ENCODE results near the gene EXOC4. TPM values are rescaled to one million over a fixed set of nuclear protein-coding genes. Genes with fewer than 3 reads are reported as not detected.

The EXOC4 gene
- total and polyA plus RNA-seq, 2 of the 13 experiments (the other 11 are each of a cell fraction or from before 2014, with no cell fraction given), result 22.5 to 39.0 TPM

DNA sequence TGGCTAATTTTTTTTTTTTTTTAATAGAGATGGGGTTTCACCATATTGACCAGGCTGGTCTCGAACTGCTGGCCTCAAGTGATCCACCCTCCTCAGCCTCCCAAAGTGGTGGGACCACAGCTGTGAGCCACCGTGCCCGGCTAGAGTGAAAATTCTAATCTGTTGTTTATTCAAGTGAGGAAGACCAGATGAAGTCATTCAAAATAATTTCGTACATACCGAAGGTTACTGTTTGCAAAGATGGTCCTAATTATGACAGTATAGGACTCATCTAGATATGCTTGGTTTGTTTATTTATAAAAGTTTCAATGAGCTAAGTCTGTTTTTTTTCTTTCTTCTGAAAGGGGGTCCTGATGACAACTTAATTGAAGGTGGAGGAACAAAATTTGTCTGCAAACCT, 376.8 kb downstream of the EXOC4 start:
- Histone ChIP-seq H4K20me1 (ENCODE audit: insufficient read depth, low read length) (no peaks in the 10 kb centered on the region), H3K9ac (ENCODE audit: insufficient read depth, low read depth, low read length) (no peak overlapping the region), H3K27me3 (ENCODE audit: control insufficient read depth in 1 of 2, insufficient read depth in 2 of 2, low read length in 2 of 2) (no peaks in the 10 kb centered on the region), H3K27ac (ENCODE audit: extremely low read length, insufficient read depth, low read length) (no peak overlapping the region), H3K4me3 (replicated peaks in 1 of 3; ENCODE audit: insufficient read depth in 1 of 3, low read depth in 2 of 3, low read length in 3 of 3) (no peak overlapping the region), H2AFZ (ENCODE audit: low read length) (no peak overlapping the region), H3K36me3 (replicated peaks in 1 of 2; ENCODE audit: control insufficient read depth in 1 of 2, insufficient read depth in 2 of 2, low read length in 2 of 2) (no peaks in the 10 kb centered on the region; a peak in 1 of 5 replicates), H3K9me3 (ENCODE audit: low read length) (no peaks in the 10 kb centered on the region), H3K4me1 (ENCODE audit: insufficient read depth, low read length) (no peaks in the 10 kb centered on the region), H3K4me2 (ENCODE audit: low read depth, low read length) (no peak overlapping the region), H3K79me2 (ENCODE audit: insufficient read depth, low read length) (no peaks in the 10 kb centered on the region)
- ChIA-PET CTCF (ENCODE audit: low intra/inter-chr PET ratio, low total read pairs) (no interaction called here), POLR2A (no interaction called here)
- DNase-seq (ENCODE audit: low spot score) (no peak), FAIRE-seq (no peak), ATAC-seq (no peak)
- in situ Hi-C loops (cut with HindIII; ENCODE audit: extremely low pct_ligation_motif_present, low pct_unique_long_range_greater_than_20kb) (no loop called here), intact Hi-C loops (cut with micrococcal nuclease; ENCODE audit: unreplicated experiment) (no loop called here)
- WGBS (ENCODE audit: low lambda C conversion rate), result 78% methylated on average over 5 of the region's 5 CpGs
- BruUV-seq (replicated peaks), result no TSS peak
- TF ChIP-seq, protein P1, sequence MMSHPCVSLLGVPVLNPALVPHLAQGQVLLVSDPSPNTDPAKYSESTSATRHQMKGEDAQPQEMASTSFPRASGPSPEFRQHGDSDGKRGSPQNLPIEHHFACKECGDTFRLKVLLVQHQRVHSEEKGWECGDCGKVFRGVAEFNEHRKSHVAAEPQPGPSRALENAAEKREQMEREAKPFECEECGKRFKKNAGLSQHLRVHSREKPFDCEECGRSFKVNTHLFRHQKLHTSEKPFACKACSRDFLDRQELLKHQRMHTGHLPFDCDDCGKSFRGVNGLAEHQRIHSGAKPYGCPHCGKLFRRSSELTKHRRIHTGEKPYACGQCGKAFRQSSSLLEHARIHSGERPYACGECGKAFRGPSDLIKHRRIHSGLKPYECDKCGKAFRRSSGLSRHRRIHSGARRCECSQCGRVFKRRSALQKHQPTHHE (CRISPR knock-in tag; IDR thresholded peaks at IDR 0.05; ENCODE audit: borderline replicate concordance), result no peak
- TF ChIP-seq, protein P2, sequence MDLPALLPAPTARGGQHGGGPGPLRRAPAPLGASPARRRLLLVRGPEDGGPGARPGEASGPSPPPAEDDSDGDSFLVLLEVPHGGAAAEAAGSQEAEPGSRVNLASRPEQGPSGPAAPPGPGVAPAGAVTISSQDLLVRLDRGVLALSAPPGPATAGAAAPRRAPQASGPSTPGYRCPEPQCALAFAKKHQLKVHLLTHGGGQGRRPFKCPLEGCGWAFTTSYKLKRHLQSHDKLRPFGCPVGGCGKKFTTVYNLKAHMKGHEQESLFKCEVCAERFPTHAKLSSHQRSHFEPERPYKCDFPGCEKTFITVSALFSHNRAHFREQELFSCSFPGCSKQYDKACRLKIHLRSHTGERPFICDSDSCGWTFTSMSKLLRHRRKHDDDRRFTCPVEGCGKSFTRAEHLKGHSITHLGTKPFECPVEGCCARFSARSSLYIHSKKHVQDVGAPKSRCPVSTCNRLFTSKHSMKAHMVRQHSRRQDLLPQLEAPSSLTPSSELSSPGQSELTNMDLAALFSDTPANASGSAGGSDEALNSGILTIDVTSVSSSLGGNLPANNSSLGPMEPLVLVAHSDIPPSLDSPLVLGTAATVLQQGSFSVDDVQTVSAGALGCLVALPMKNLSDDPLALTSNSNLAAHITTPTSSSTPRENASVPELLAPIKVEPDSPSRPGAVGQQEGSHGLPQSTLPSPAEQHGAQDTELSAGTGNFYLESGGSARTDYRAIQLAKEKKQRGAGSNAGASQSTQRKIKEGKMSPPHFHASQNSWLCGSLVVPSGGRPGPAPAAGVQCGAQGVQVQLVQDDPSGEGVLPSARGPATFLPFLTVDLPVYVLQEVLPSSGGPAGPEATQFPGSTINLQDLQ (CRISPR knock-in tag; IDR thresholded peaks at IDR 0.05), result no peak
- TF ChIP-seq, protein P3, sequence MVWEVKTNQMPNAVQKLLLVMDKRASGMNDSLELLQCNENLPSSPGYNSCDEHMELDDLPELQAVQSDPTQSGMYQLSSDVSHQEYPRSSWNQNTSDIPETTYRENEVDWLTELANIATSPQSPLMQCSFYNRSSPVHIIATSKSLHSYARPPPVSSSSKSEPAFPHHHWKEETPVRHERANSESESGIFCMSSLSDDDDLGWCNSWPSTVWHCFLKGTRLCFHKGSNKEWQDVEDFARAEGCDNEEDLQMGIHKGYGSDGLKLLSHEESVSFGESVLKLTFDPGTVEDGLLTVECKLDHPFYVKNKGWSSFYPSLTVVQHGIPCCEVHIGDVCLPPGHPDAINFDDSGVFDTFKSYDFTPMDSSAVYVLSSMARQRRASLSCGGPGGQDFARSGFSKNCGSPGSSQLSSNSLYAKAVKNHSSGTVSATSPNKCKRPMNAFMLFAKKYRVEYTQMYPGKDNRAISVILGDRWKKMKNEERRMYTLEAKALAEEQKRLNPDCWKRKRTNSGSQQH (CRISPR knock-in tag; IDR thresholded peaks at IDR 0.05; ENCODE audit: low read depth), result no peak
- TF ChIP-seq, protein P4, sequence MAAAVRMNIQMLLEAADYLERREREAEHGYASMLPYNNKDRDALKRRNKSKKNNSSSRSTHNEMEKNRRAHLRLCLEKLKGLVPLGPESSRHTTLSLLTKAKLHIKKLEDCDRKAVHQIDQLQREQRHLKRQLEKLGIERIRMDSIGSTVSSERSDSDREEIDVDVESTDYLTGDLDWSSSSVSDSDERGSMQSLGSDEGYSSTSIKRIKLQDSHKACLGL (CRISPR knock-in tag; IDR thresholded peaks at IDR 0.05), result no peak
- TF ChIP-seq ZNF557 (CRISPR knock-in tag; IDR thresholded peaks at IDR 0.05), result no peak
- TF ChIP-seq ZNF652 (CRISPR knock-in tag; IDR thresholded peaks at IDR 0.05; ENCODE audit: borderline replicate concordance, low read depth), result no peak
- TF ChIP-seq ZNF777 (CRISPR knock-in tag; IDR thresholded peaks at IDR 0.05), result no peak
- TF ChIP-seq PITX1 (CRISPR knock-in tag; IDR thresholded peaks at IDR 0.05), result no peak
- TF ChIP-seq, protein P5, sequence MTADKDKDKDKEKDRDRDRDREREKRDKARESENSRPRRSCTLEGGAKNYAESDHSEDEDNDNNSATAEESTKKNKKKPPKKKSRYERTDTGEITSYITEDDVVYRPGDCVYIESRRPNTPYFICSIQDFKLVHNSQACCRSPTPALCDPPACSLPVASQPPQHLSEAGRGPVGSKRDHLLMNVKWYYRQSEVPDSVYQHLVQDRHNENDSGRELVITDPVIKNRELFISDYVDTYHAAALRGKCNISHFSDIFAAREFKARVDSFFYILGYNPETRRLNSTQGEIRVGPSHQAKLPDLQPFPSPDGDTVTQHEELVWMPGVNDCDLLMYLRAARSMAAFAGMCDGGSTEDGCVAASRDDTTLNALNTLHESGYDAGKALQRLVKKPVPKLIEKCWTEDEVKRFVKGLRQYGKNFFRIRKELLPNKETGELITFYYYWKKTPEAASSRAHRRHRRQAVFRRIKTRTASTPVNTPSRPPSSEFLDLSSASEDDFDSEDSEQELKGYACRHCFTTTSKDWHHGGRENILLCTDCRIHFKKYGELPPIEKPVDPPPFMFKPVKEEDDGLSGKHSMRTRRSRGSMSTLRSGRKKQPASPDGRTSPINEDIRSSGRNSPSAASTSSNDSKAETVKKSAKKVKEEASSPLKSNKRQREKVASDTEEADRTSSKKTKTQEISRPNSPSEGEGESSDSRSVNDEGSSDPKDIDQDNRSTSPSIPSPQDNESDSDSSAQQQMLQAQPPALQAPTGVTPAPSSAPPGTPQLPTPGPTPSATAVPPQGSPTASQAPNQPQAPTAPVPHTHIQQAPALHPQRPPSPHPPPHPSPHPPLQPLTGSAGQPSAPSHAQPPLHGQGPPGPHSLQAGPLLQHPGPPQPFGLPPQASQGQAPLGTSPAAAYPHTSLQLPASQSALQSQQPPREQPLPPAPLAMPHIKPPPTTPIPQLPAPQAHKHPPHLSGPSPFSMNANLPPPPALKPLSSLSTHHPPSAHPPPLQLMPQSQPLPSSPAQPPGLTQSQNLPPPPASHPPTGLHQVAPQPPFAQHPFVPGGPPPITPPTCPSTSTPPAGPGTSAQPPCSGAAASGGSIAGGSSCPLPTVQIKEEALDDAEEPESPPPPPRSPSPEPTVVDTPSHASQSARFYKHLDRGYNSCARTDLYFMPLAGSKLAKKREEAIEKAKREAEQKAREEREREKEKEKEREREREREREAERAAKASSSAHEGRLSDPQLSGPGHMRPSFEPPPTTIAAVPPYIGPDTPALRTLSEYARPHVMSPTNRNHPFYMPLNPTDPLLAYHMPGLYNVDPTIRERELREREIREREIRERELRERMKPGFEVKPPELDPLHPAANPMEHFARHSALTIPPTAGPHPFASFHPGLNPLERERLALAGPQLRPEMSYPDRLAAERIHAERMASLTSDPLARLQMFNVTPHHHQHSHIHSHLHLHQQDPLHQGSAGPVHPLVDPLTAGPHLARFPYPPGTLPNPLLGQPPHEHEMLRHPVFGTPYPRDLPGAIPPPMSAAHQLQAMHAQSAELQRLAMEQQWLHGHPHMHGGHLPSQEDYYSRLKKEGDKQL (CRISPR knock-in tag; IDR thresholded peaks at IDR 0.05; ENCODE audit: low read depth), result no peak
- TF ChIP-seq ZNF333 (CRISPR knock-in tag; IDR thresholded peaks at IDR 0.05; ENCODE audit: borderline replicate concordance), result no peak
- no peak for TF ChIP-seq KAT7 (CRISPR knock-in tag; IDR thresholded peaks at IDR 0.05; ENCODE audit: borderline replicate concordance)
- no peak for TF ChIP-seq JDP2 (CRISPR knock-in tag; IDR thresholded peaks at IDR 0.05; ENCODE audit: borderline replicate concordance)
- TF ChIP-seq TOE1 (CRISPR knock-in tag; IDR thresholded peaks at IDR 0.05), result no peak
- TF ChIP-seq HDAC6 (IDR thresholded peaks at IDR 0.05; ENCODE audit: low read depth, low read length), result no peak
- TF ChIP-seq ZNF30 (CRISPR knock-in tag; IDR thresholded peaks at IDR 0.05), result no peak

Data from HepG2 (cell line).